ENCODE results near the gene ETNK2. TPM values are rescaled to one million over a fixed set of nuclear protein-coding genes. Genes with fewer than 3 reads are reported as not detected.

Gene ETNK2
- total RNA-seq, 1 experiment from 2014 or later, result 21.9 TPM

GRCh38 chr1:204130981-204131892 lies 20.6 kb downstream of the ETNK2 start:
- H3K36me3 ChIP-seq (ENCODE audit: control insufficient read depth, insufficient read depth, low read length), result peaks cover 2% of the 10 kb centered on the region; the same call in 1 of the 2 replicates
- ChIA-PET CTCF (interaction anchor here (1.6 kb wide), 1 partner anchor 260 kb away, joined by 5 read pairs; no protein-coding TSS in a partner anchor), POLR2A (no interaction called here)
- H3K4me1 ChIP-seq, result peaks cover 5% of the 10 kb centered on the region; the same call in 1 of the 2 replicates
- no peaks in the 10 kb centered on the region for H3K27me3 ChIP-seq (replicated peaks; ENCODE audit: control insufficient read depth, insufficient read depth, low read length)
- H3K9me3 ChIP-seq, result no peaks in the 10 kb centered on the region
- intact Hi-C loops (cut with micrococcal nuclease; ENCODE audit: unreplicated experiment), result no loop called here
- peaks cover 35% of the 10 kb centered on the region for H3K36me3 Mint-ChIP-seq (ENCODE audit: insufficient read depth, unreplicated experiment)
- peaks cover 19% of the 10 kb centered on the region for H3K4me1 Mint-ChIP-seq (ENCODE audit: low read depth, unreplicated experiment)
- DNase-seq, result no peak
- no peaks in the 10 kb centered on the region for H3K9me3 Mint-ChIP-seq (ENCODE audit: unreplicated experiment)
- H3K27me3 Mint-ChIP-seq (ENCODE audit: insufficient read depth, unreplicated experiment), result no peaks in the 10 kb centered on the region
- H3K4me3 ChIP-seq (ENCODE audit: low read depth, low read length), result no peak overlapping the region
- TF ChIP-seq, protein P1, sequence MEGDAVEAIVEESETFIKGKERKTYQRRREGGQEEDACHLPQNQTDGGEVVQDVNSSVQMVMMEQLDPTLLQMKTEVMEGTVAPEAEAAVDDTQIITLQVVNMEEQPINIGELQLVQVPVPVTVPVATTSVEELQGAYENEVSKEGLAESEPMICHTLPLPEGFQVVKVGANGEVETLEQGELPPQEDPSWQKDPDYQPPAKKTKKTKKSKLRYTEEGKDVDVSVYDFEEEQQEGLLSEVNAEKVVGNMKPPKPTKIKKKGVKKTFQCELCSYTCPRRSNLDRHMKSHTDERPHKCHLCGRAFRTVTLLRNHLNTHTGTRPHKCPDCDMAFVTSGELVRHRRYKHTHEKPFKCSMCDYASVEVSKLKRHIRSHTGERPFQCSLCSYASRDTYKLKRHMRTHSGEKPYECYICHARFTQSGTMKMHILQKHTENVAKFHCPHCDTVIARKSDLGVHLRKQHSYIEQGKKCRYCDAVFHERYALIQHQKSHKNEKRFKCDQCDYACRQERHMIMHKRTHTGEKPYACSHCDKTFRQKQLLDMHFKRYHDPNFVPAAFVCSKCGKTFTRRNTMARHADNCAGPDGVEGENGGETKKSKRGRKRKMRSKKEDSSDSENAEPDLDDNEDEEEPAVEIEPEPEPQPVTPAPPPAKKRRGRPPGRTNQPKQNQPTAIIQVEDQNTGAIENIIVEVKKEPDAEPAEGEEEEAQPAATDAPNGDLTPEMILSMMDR (IDR thresholded peaks at IDR 0.05; ENCODE audit: insufficient read depth in 1 of 2, low read depth in 1 of 2, low read length in 1 of 2, severe bottlenecking in 1 of 2, unreplicated experiment in 1 of 2), result no peak
- no peak overlapping the region for H3K4me3 Mint-ChIP-seq (ENCODE audit: unreplicated experiment)
- no TSS peak for BruUV-seq (replicated peaks)
- H3K27ac Mint-ChIP-seq (ENCODE audit: unreplicated experiment), result no peak overlapping the region

DNA sequence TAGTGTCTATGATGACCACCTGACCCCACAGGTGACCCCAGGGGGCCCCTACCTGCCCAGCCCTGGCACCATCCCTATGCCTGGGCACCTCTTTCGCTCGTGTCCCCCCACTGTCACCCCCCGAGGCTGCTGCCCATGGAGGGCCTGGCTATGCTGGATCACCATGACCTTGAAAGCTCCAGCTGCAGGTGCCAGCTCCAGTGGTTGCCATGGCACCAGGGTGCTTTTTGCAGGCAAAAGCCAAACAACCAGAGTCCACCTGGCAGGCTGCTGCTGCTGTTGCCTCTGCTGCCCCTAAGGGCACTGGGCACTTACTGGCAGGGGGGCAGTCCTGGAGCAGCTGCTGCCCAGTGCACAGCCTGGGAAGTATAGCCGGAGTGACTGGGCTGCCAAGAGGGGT lies 21.7 kb downstream of the ETNK2 start:
- H3K4me1 ChIP-seq, result peaks cover 5% of the 10 kb centered on the region; the same call in 1 of the 2 replicates
- no peak for DNase-seq
- CTCF ChIA-PET, result interaction anchor here (0.5 to 3.1 kb wide), 5 partner anchors 11 to 271 kb away, joined by 3 to 21 read pairs (median 5); no protein-coding TSS in a partner anchor
- no peak overlapping the region for H3K27ac Mint-ChIP-seq (ENCODE audit: unreplicated experiment)
- no peaks in the 10 kb centered on the region for H3K27me3 Mint-ChIP-seq (ENCODE audit: insufficient read depth, unreplicated experiment)
- no peaks in the 10 kb centered on the region for H3K9me3 Mint-ChIP-seq (ENCODE audit: unreplicated experiment)
- no TSS peak for BruUV-seq (replicated peaks)
- H3K36me3 ChIP-seq (ENCODE audit: control insufficient read depth, insufficient read depth, low read length), result peaks cover 3% of the 10 kb centered on the region
- TF ChIP-seq, protein P1 (IDR thresholded peaks at IDR 0.05; ENCODE audit: insufficient read depth in 1 of 2, low read depth in 1 of 2, low read length in 1 of 2, severe bottlenecking in 1 of 2, unreplicated experiment in 1 of 2), result no peak
- H3K36me3 Mint-ChIP-seq (ENCODE audit: insufficient read depth, unreplicated experiment), result peaks cover 36% of the 10 kb centered on the region
- H3K9me3 ChIP-seq, result no peaks in the 10 kb centered on the region
- intact Hi-C loops (cut with micrococcal nuclease; ENCODE audit: unreplicated experiment), result no loop called here
- POLR2A ChIA-PET, result interaction anchor here (0.7 kb wide), 1 partner anchor 79 kb away, joined by 11 read pairs; no protein-coding TSS in a partner anchor
- no peaks in the 10 kb centered on the region for H3K27me3 ChIP-seq (replicated peaks; ENCODE audit: control insufficient read depth, insufficient read depth, low read length)
- peaks cover 19% of the 10 kb centered on the region for H3K4me1 Mint-ChIP-seq (ENCODE audit: low read depth, unreplicated experiment)
- H3K4me3 ChIP-seq (ENCODE audit: low read depth, low read length), result no peak overlapping the region
- no peak overlapping the region for H3K4me3 Mint-ChIP-seq (ENCODE audit: unreplicated experiment)
